Right lobe of liver (tissue), 6 donors: ENCODE results near the gene TGM4. TPM values are rescaled to one million over a fixed set of nuclear protein-coding genes. Genes with fewer than 3 reads are reported as not detected.

ENCODE experiments used
- ATAC-seq, 4 donors: fragments of 200-7000 bp; cut with Tn5 transposase; one replicate each; pipeline ENCODE4 v1.9.1; 2020; ENCODE audit warnings: mild to moderate bottlenecking in 4 of 4, moderate library complexity in 4 of 4
- DNase-seq, 3 donors: peaks; one replicate each; pipeline ENCODE4 v3.0.0-alpha.2; 2020
- H3K27ac ChIP-seq, 3 donors: fragments of 200-600 bp; one replicate each; pipeline ENCODE4 v1.8.0; 2022
- H3K27me3 ChIP-seq, 2 donors: fragments of 200-600 bp; one replicate each; pipeline ENCODE4 v1.8.0; 2022
- H3K36me3 ChIP-seq, 4 donors: fragments of 200-600 bp; sonication (generic) in 1 of 4; one replicate each; pipeline versions ENCODE4 v1.5.1 to v1.8.0; 2017 to 2022; ENCODE audit warnings: control low read depth in 1 of 4
- H3K4me1 ChIP-seq, 4 donors: fragments of 200-600 bp; sonication (generic) in 1 of 4; one replicate each; pipeline versions ENCODE4 v1.5.1 to v1.8.0; 2017 to 2022; ENCODE audit warnings: control low read depth in 1 of 4
- H3K4me3 ChIP-seq, 3 donors: fragments of 200-600 bp; one replicate each; pipeline ENCODE4 v1.8.0; 2022
- H3K9me3 ChIP-seq, 4 donors: fragments of 200-600 bp; sonication (generic) in 1 of 4; one replicate each; pipeline versions ENCODE4 v1.5.1 to v1.8.0; 2017 to 2022; ENCODE audit warnings: control low read depth in 1 of 4
- CTCF ChIP-seq, 4 donors: fragments of 200-600 bp in 3 of 4; fragments of 450-650 bp in 1 of 4; IDR thresholded peaks; one replicate each; pipeline versions ENCODE4 v1.5.1 to v1.8.0; 2016 to 2022; ENCODE audit warnings: antibody characterized with exemption in 4 of 4, mild to moderate bottlenecking in 2 of 4
- POLR2A ChIP-seq: fragments of 450-650 bp; IDR thresholded peaks from one replicate; pipeline ENCODE4 v1.6.1; 2017; ENCODE audit warnings: antibody characterized with exemption, mild to moderate bottlenecking
- WGBS: methylation state at CpG from one replicate; pipeline ENCODE4 v1.1.6; 2018; ENCODE audit warnings: low coverage, low lambda C conversion rate; ENCODE audit not compliant: insufficient coverage; ENCODE audit errors: missing lambda C conversion rate; 5-methylcytosine and 5-hydroxymethylcytosine counted together
- intact Hi-C, 2 donors: fragments of 100-400 bp; cut with DNase I; formaldehyde crosslinking; loops; one replicate each; pipeline versions ENCODE4 v1.11.2 to v1.14.1; 2022
- total RNA-seq, 6 experiments: library from RNA; depleted of rRNA in 2 of 6; stranded (reverse); fragments of >200 nt in 2 of 6; fragmentation: NEBNext Ultra II Directional in 3 of 6; extraction: Animal tissue kit (Norgen Biotek cat#: 25700) in 3 of 6; gene quantifications; one replicate each; pipeline versions ENCODE4 v1.1.0 to v1.2.4, GENCODE V29; 2016 to 2023
- donor health status: DM: no; HTN: yes; CAD: no.
- donor health status: DM: no; HTN: no; CAD: no.
- donor health status: DM: no; HTN: no; CAD: no.
- donor health status: DM: no; HTN: yes; CAD: no.
- donor health status: DM: no; HTN: yes; CAD: no.

The TGM4 gene
- total RNA-seq, 6 experiments from 2014 or later: not detected

- DNase-seq: no peak
- no peaks in the 10 kb centered on the region for H3K9me3 ChIP-seq
- no peaks in the 10 kb centered on the region for H3K27me3 ChIP-seq
- no peak overlapping the region for H3K4me3 ChIP-seq
- no peak overlapping the region for H3K27ac ChIP-seq
- WGBS: 37% methylated on average over 3 of the region's 13 CpGs
- H3K36me3 ChIP-seq: no peaks in the 10 kb centered on the region
- intact Hi-C loops: no loop called here
- TF ChIP-seq POLR2A (no peak), CTCF (IDR thresholded peaks at IDR 0.05) (no peak)
- no peaks in the 10 kb centered on the region for H3K4me1 ChIP-seq
- no peak for ATAC-seq
These were observed 25.4 kb downstream of the TGM4 start for GRCh38 chr3:44899683-44900367.

GRCh38 chr3:44902628-44903027, 28.2 kb downstream of the TGM4 start:
- no peak for ATAC-seq
- intact Hi-C loops: no loop called here
- 56% methylated on average over 4 of the region's 4 CpGs for WGBS

GRCh38 chr3:44903314-44903713, 28.9 kb downstream of the TGM4 start:
- intact Hi-C loops: no loop called here
- no peak overlapping the region for H3K4me3 ChIP-seq
- DNase-seq (no peak), ATAC-seq (no peak)
- no peaks in the 10 kb centered on the region for H3K27me3 ChIP-seq
- no peaks in the 10 kb centered on the region for H3K36me3 ChIP-seq
- H3K9me3 ChIP-seq: no peaks in the 10 kb centered on the region
- WGBS: 62% methylated on average over 2 of the region's 2 CpGs
- no peaks in the 10 kb centered on the region for H3K4me1 ChIP-seq
- no peak for TF ChIP-seq POLR2A
- no peak for TF ChIP-seq CTCF (IDR thresholded peaks at IDR 0.05)
- no peak overlapping the region for H3K27ac ChIP-seq

More at GRCh38 chr3:44902628-44903027, 28.2 kb downstream of the TGM4 start:
- no peaks in the 10 kb centered on the region for H3K36me3 ChIP-seq
- no peak for DNase-seq
- H3K27me3 ChIP-seq: no peaks in the 10 kb centered on the region
- no peaks in the 10 kb centered on the region for H3K9me3 ChIP-seq
- no peak overlapping the region for H3K27ac ChIP-seq
- TF ChIP-seq CTCF (IDR thresholded peaks at IDR 0.05) (no peak), POLR2A (no peak)
- H3K4me1 ChIP-seq: no peaks in the 10 kb centered on the region
- H3K4me3 ChIP-seq: no peak overlapping the region

- TF ChIP-seq POLR2A: no peak
- no peak for TF ChIP-seq CTCF (IDR thresholded peaks at IDR 0.05)
- H3K4me1 ChIP-seq: no peaks in the 10 kb centered on the region
- no peaks in the 10 kb centered on the region for H3K36me3 ChIP-seq
- DNase-seq: no peak
- no peak overlapping the region for H3K27ac ChIP-seq
- no peaks in the 10 kb centered on the region for H3K27me3 ChIP-seq
- ATAC-seq: no peak
- intact Hi-C loops: no loop called here
- no peak overlapping the region for H3K4me3 ChIP-seq
- WGBS: 90% methylated on average over 5 of the region's 15 CpGs
- H3K9me3 ChIP-seq: no peaks in the 10 kb centered on the region
These were observed 29.3 kb downstream of the TGM4 start for GRCh38 chr3:44903751-44904150.
